NT2/D1 (cell line): ENCODE measurements around the gene ATP2A3.

ENCODE experiments used
- YY1 ChIP-seq: IDR thresholded peaks from 2 replicates; pipeline ENCODE4 v1.6.1; 2011; ENCODE audit not compliant: insufficient read length, insufficient read depth
- ZNF274 ChIP-seq: IDR thresholded peaks from 2 replicates; pipeline ENCODE4 v1.6.1; 2011; ENCODE audit warnings: mild to moderate bottlenecking, low read depth, low read length

DNA sequence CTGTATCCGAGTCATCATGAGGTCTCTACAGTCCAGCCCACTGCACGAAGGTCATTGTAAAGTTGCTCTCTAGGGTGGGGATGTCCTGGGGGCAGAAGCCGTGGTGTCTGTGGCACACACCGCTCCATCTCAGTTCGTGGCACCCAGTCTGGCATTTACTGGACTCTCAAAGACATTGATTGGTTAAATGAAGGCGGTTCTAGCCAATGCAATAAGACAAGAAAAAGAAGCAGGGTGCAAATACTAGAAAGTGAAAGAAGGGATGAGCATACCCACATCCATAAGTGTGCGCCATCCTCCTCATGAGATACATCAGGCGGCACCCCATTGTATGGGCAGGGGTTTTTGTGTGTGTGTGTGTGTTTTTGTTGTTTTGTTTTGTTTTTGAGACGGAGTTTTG, 10.7 kb upstream of the ATP2A3 start:
- TF ChIP-seq ZNF274: no peak
- no peak for TF ChIP-seq YY1
